ENCODE data around the gene PCDHB7.
"Not testable (repeated sequence)": the region's sequence is repeated elsewhere in the genome, so short reads cannot be mapped to it uniquely, and the experiment has no call there.

The PCDHB7 gene

GRCh38 chr5:141180313-141180712 lies 7.9 kb downstream of the PCDHB7 start:
- DNase-seq: no peak

GRCh38 chr5:141182248-141182647 lies 9.8 kb downstream of the PCDHB7 start, which contains the start of gene PCDHB16:
PCDHB16 (plus strand) TSS chr5:141182387; CDS start chr5:141182560, 173 bp downstream.
- DNase-seq: peak in 4 of 14 donors; percentile 3 to 26 (median 14)

- DNase-seq: not testable (repeated sequence)
Measured at GRCh38 chr5:141184117-141184855, 11.8 kb downstream of the PCDHB7 start.

GRCh38 chr5:141186897-141187512 lies 14.6 kb downstream of the PCDHB7 start, which contains the start of gene PCDHB9:
PCDHB9 (plus strand) TSS chr5:141187161; CDS start chr5:141187319, 158 bp downstream.
- DNase-seq: peak in 1 of 14 donors; percentile 1

- not testable (repeated sequence) for DNase-seq
Measured at GRCh38 chr5:141188682-141189081, 16.2 kb downstream of the PCDHB7 start.

- not testable (repeated sequence) for DNase-seq
Measured at GRCh38 chr5:141189131-141189530, 16.7 kb downstream of the PCDHB7 start.

GRCh38 chr5:141192110-141192725 lies 19.8 kb downstream of the PCDHB7 start, which contains the start of gene PCDHB10:
PCDHB10 (plus strand) TSS chr5:141192353; CDS start chr5:141192553, 200 bp downstream.
- DNase-seq: peak in 3 of 14 donors; percentile 2 to 21 (median 20)

GRCh38 chr5:141194332-141194731 lies 21.9 kb downstream of the PCDHB7 start:
- not testable (repeated sequence) for DNase-seq

GRCh38 chr5:141196363-141196762 lies 23.9 kb downstream of the PCDHB7 start:
- DNase-seq: no peak

- peak in 1 of 14 donors; percentile 3 for DNase-seq
Measured at GRCh38 chr5:141199359-141200235, 27.2 kb downstream of the PCDHB7 start, which contains the start of gene PCDHB11. PCDHB11 (plus strand) TSS chr5:141199627; CDS start chr5:141199775, 148 bp downstream.

- DNase-seq: not testable (repeated sequence)
Measured at GRCh38 chr5:141201126-141201525, 28.7 kb downstream of the PCDHB7 start.

- not testable (repeated sequence) for DNase-seq
Measured at GRCh38 chr5:141201646-141202045, 29.2 kb downstream of the PCDHB7 start.

- peak in 1 of 14 donors; percentile 29 for DNase-seq
Measured at GRCh38 chr5:141208478-141208877, 36.0 kb downstream of the PCDHB7 start, which contains the start of gene PCDHB12. PCDHB12 (plus strand) TSS chr5:141208719; CDS start chr5:141208908, 189 bp downstream.

GRCh38 chr5:141210281-141210680 lies 37.8 kb downstream of the PCDHB7 start:
- DNase-seq: not testable (repeated sequence)

GRCh38 chr5:141210849-141211248 lies 38.4 kb downstream of the PCDHB7 start:
- not testable (repeated sequence) for DNase-seq

- DNase-seq: peak in 3 of 14 donors; percentile 6 to 12 (median 7)
Measured at GRCh38 chr5:141213656-141214339, 41.4 kb downstream of the PCDHB7 start, which contains the start of gene PCDHB13. PCDHB13 (plus strand) TSS chr5:141213919; CDS start chr5:141214124, 205 bp downstream.

GRCh38 chr5:141214583-141214982 lies 42.1 kb downstream of the PCDHB7 start:
- not testable (repeated sequence) for DNase-seq

- not testable (repeated sequence) for DNase-seq
Measured at GRCh38 chr5:141215504-141215903, 43.1 kb downstream of the PCDHB7 start.

GRCh38 chr5:141216035-141216434 lies 43.6 kb downstream of the PCDHB7 start:
- not testable (repeated sequence) for DNase-seq

GRCh38 chr5:141223112-141223783 lies 50.8 kb downstream of the PCDHB7 start, which contains the start of gene PCDHB14:
PCDHB14 (plus strand) TSS chr5:141223343; CDS start chr5:141223506, 163 bp downstream.
- DNase-seq: peak in 2 of 14 donors; percentile 1 to 13

All from C1 segment of cervical spinal cord (tissue), 14 donors.